ENCODE data around the gene SCP2. TPM values are rescaled to one million over a fixed set of nuclear protein-coding genes. Genes with fewer than 3 reads are reported as not detected.

SCP2 gene
- total RNA-seq (2012; rRNA removed) (70.4 and 140 TPM in 2 replicates), polyA plus RNA-seq (2012; rRNA removed) (66.1 and 83.1 TPM in 2 replicates), Bru-seq, nascent RNA (percentile 74 among the genes with signal in this experiment), BruChase-seq, experiment 1, labeled RNA remaining after a 6-hour chase (percentile 74 among the genes with signal in this experiment), BruChase-seq, experiment 2, labeled RNA remaining after a 2-hour chase (percentile 71 among the genes with signal in this experiment)
- polyA plus RNA-seq (2012; cell fraction: cytosol; rRNA removed), result 10.1 and 13.6 TPM in 2 replicates
- polyA plus RNA-seq (2012; cell fraction: nucleus; rRNA removed; ENCODE audit: low replicate concordance), result 7.2 and 37.5 TPM in 2 replicates
- long read RNA-seq, transcript SCP2-205 (4 exons, 1,298 nt), result minor isoform, 5 of 269 reads
- long read RNA-seq, transcript SCP2-203 (16 exons, 2,811 nt), result minor isoform, 104 of 269 reads
- long read RNA-seq, transcript SCP2-207 (5 exons, 894 nt), result major isoform, 134 of 269 reads
- long read RNA-seq, partial matches to known transcripts, result 11 of 269 reads
- long read RNA-seq, other reads (novel, unspliced or antisense), result 8 of 269 reads

- no TSS peak for BruUV-seq (replicated peaks)
- CTCF ChIA-PET, result no interaction called here
- Histone ChIP-seq H3K9me3 (ENCODE audit: control insufficient read depth, insufficient read depth, low read length) (no peaks in the 10 kb centered on the region), H2AK5ac (ENCODE audit: low read depth, low read length) (peak within 1 kb of the TSS; percentile 74), H4K5ac (ENCODE audit: low read depth, low read length) (peak within 1 kb of the TSS; percentile 94), H2BK120ac (ENCODE audit: low read depth, low read length) (peak within 1 kb of the TSS; percentile 62), H2BK15ac (ENCODE audit: low read depth, low read length) (peak within 1 kb of the TSS; percentile 93; the same call in 2 of the 3 replicates), H3K9me1 (ENCODE audit: insufficient read depth, low read length) (peaks cover 3% of the 10 kb centered on the region; the same call in 1 of the 2 replicates), H3K4me2 (ENCODE audit: low read depth, low read length) (peak within 1 kb of the TSS; percentile 99), H3K23ac (ENCODE audit: low read depth, low read length) (peak within 1 kb of the TSS; percentile 100), H2AFZ (replicated peaks; ENCODE audit: low read length, poor library complexity) (peak within 1 kb of the TSS; percentile 95), H2AK9ac (replicated peaks; ENCODE audit: low read depth, low read length, poor library complexity) (peak within 1 kb of the TSS; percentile 53), H3K4me1 (ENCODE audit: control insufficient read depth, insufficient read depth, low read length) (0 out of 2 replicates have a peak, but pooled peaks cover 3% of the 10 kb centered on the region), H2BK20ac (ENCODE audit: low read depth, low read length) (peak within 1 kb of the TSS; percentile 54; the same call in 1 of the 2 replicates), H3K56ac (ENCODE audit: extremely low read depth, insufficient read depth, low read length) (peak within 1 kb of the TSS; percentile 66; the same call in 1 of the 2 replicates), H3K9ac (ENCODE audit: low read depth, low read length) (peak within 1 kb of the TSS; percentile 93), H4K20me1 (ENCODE audit: insufficient read depth, low read length) (peaks cover 3% of the 10 kb centered on the region; the same call in 1 of the 2 replicates), H3K14ac (replicated peaks; ENCODE audit: low read depth, low read length) (peak within 1 kb of the TSS; percentile 93), H3K4me3 (ENCODE audit: insufficient read depth, low read depth, low read length) (peak within 1 kb of the TSS; percentile 77), H3K36me3 (ENCODE audit: control insufficient read depth, insufficient read depth, low read length) (no peaks in the 10 kb centered on the region), H3K18ac (ENCODE audit: low read depth, low read length) (peak within 1 kb of the TSS; percentile 59), H2BK5ac (ENCODE audit: low read depth, low read length, poor library complexity, severe bottlenecking) (peak within 1 kb of the TSS; percentile 66), H3K79me1 (ENCODE audit: low read depth in 1 of 2, low read length in 2 of 2) (peaks cover 11 to 28% of the 10 kb centered on the region in 2 experiments), H3K4ac (ENCODE audit: low read depth, low read length) (peak within 1 kb of the TSS; percentile 89), H3K27me3 (ENCODE audit: control insufficient read depth, insufficient read depth, low read length) (no peaks in the 10 kb centered on the region), H3K27ac (ENCODE audit: insufficient read depth, low read length) (peak within 1 kb of the TSS; percentile 79), H4K91ac (ENCODE audit: insufficient read depth, low read depth, low read length) (peak within 1 kb of the TSS; percentile 81), H4K8ac (ENCODE audit: low read depth in 2 of 2, low read length in 2 of 2) (peak within 1 kb of the TSS; percentile 86 to 94)
- in situ Hi-C loops (cut with MboI; ENCODE audit: low sequenced_read_pairs), result no loop called here
- dilution Hi-C loops (cut with HindIII; ENCODE audit: low sequenced_read_pairs, unreplicated experiment), result no loop called here
- TF ChIP-seq USF2 (IDR thresholded peaks at IDR 0.05; ENCODE audit: low read depth, low read length) (no peak), MXI1 (IDR thresholded peaks at IDR 0.05; ENCODE audit: borderline replicate concordance, low read depth, low read length) (peak; percentile 77; the same call in 1 of the 2 replicates)
- POLR2A ChIA-PET (ENCODE audit: unreplicated experiment), result no interaction called here
- intact Hi-C loops (cut with micrococcal nuclease), result loop anchor here (10.0 kb wide), 2 partner anchors 223 to 257 kb away; no protein-coding TSS in a partner anchor
- 4% methylated on average over 41 of the region's 65 CpGs; no CpG with 5 or more reads in 1 of the 2 experiments for WGBS, 2 experiments (ENCODE audit: extremely low coverage in 2 of 2, insufficient read length in 1 of 2)
- DNase-seq (peak; percentile 56), ATAC-seq (ENCODE audit: low read depth) (peak; percentile 94)
These were observed at the start of gene SCP2 for GRCh38 chr1:52927212-52928014. Gene SCP2 (plus strand): TSS chr1:52927276. CDS start chr1:52927397, 121 bp downstream.
